Renal pelvis (tissue), 4 donors: ENCODE measurements around the gene NHERF2. TPM values are rescaled to one million over a fixed set of nuclear protein-coding genes. Genes with fewer than 3 reads are reported as not detected.

ENCODE experiments used
- DNase-seq: peaks from one replicate; pipeline ENCODE4 v3.0.0-alpha.2; 2013
- polyA plus RNA-seq, 3 donors: library from polyadenylated mRNA; unstranded; fragments of 120-200 nt; gene quantifications; one replicate each; pipeline ENCODE4 v1.2.1, GENCODE V29; 2013; ENCODE audit not compliant: insufficient read length in 3 of 3

NHERF2 gene
- polyA plus RNA-seq, 3 donors, result 116 to 169 (median 155) TPM

DNA sequence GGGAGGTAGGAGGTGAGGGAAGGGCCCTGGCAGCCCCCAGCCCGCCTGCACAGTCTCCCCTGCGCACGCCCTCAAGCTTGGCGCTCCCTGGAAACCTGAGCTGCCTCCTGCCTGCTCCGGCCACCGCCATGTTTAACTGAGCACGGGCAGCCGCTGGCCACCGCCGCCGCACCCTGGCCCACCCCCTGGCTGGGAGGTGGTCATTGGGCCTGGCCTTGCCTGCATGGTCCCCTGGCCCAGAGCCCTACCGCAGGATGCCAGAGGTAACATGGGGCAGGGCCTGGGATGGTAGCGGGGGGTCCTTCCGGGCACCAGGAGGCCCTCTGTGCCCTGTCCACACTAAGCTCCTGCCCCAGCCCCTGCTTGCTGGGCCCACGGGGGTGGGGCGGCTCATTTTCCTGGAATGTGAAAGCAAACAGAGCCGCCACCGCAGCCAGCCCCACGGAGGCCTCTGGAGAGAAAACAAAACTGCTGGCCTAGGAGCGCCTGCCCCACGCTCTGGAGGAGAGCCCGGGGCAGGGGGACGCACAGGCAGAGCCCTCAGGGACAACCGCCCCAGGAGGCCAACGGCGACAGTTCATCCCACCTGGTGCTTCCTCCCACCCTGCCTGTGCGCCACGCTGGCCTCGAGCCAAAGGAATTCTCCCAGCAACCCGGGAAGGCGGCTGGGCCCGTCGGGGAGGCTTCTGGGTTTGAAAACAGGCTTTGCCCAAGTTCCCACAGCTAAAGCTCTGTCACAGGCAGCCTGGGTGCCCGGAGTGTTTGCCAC is 8.9 kb downstream of the NHERF2 start:
- peak; percentile 75 for DNase-seq

DNA sequence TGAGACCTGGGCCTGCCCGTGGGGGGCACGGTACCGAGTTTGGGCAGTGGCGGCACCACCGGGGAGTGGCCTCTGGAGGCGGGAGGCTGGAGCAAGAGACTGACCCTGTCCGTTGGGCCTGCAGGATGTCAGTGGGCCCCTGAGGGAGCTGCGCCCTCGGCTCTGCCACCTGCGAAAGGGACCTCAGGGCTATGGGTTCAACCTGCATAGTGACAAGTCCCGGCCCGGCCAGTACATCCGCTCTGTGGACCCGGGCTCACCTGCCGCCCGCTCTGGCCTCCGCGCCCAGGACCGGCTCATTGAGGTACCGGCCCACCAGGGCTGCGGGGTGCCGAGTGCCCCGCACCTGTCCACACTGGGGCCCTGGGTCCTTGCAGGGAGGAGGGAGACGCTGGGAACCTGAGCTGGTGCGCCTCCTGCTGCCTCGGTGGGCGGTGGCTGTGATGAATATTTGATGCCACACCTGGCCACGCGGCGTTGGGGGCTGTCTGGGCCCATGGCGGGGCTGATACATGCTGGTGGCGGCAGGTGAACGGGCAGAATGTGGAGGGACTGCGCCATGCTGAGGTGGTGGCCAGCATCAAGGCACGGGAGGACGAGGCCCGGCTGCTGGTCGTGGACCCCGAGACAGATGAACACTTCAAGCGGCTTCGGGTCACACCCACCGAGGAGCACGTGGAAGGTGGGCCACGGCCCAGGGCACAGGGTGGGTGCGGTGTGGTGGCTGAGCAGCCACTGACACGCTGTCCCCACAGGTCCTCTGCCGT is 9.7 kb downstream of the NHERF2 start:
- no peak for DNase-seq

DNA sequence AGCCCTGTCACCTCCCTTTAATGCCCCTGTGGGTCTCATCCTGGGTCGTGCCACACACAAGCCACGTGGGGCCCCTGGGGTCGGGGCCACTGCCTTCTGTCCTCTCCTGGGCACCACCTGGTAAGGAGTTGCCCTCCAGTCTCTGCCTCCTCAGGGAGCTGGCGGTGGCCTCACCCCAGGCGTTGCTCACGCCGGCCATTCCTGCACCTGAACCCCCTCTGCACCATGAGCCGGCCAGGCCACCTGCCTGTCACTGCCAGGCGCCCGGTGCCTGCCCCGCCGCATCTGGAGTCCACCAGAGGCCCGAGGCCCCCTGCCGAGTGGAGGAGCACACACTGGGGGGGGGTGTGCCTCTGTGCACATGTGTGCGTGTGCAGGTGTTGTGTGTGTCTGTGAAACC is 10.4 kb downstream of the NHERF2 start:
- no peak for DNase-seq

DNA sequence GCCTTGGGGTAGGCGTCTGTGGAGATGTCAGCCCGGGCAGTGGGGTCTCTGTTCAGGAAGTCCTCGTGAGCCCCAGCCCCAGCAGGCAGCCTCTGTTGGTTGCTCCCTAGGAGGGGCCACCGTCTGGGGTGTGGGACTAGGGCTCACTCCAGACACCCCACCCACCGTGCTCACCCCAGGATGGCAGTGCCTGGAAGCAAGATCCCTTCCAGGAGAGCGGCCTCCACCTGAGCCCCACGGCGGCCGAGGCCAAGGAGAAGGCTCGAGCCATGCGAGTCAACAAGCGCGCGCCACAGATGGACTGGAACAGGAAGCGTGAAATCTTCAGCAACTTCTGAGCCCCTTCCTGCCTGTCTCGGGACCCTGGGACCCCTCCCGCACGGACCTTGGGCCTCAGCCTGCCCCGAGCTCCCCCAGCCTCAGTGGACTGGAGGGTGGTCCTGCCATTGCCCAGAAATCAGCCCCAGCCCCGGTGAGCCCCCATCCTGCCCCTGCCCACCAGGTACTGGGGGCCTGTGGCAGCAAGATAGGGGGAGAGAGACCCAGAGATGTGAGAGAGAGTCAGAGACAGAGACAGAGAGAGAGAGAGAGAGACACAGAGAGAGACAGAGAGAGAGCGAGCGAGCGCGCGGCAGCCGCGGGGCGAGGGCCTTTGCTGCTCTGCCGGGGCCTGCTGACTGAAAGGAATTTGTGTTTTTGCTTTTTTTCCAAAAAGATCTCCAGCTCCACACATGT is 11.1 kb downstream of the NHERF2 start:
- DNase-seq, result no peak

DNA sequence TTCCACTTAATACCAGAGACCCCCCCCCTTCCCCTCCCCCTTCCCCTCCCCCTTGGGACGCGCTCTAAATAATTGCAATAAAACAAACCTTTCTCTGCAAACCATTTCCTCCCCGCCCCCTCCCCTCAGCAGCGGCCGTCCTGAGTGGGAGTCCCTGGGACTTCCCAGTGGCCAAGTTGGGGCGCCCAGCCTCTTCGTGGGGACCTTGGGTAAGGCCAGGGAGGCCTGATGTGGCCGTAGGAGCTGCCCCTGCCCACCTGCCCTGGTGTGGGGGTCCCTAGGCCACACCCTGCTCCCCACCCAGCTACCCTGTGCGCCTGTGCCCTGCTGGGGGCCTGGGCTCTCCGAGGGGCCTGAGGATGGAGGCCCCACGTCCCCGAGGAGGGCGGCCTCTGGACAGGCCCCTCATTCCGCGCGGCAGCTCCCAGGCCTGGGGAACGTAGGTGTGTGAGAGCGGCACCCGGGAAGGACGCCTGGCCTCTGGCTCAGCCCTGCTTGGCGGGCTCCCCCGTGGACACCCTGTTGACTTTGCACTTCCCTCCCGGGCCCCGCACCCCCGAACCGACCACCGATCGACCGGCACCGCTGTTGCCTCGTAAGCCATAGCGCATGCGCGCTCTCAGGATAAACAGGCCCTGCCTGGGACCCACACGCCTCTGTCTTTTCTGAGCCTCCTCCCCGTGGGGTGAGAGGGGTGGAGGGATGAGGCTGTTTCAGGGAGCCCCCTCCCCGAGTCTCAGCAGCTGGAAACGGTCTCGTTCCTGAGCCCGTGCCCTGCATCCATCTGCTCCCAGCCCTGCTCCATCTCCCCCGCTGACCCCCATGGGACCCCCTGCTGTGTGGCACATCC is 11.9 kb downstream of the NHERF2 start:
- peak; percentile 71 for DNase-seq

DNA sequence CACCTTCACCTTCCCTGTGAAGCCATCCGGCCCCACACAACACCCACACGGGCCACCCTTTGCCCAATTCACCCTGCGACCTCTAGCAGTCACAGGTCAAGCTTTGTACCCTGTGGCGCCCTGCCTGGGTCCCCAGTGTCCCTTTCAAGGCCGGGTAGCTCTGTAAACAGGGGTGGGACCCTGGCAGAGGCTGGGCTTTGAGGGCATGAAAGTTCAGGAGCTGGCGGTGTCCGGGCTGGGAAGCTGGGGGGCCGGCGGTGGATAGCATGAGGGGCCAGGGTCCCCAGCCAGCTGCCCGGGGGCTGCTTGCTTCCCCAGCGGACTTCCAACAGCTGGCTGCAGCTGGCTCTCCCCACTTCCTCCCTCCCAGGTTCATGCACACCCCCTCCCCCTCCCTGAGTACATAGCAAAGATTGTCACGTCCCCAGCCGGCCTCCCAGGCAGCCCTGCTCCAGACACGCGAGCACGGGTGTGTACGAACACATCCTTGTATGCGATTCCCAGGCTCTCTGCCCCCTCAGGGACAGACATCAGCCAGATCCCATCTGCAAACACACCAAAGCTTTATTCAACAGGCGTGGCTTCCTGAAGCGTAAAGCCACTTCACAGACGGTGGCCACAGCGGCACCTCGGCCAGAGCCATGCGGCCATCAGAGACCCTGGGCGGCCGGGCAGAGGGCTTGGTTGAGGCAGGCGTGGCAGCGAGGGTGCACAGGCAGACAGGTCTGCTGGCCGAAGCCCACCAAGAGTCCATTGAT is 12.8 kb downstream of the NHERF2 start:
- DNase-seq, result peak; percentile 92

DNA sequence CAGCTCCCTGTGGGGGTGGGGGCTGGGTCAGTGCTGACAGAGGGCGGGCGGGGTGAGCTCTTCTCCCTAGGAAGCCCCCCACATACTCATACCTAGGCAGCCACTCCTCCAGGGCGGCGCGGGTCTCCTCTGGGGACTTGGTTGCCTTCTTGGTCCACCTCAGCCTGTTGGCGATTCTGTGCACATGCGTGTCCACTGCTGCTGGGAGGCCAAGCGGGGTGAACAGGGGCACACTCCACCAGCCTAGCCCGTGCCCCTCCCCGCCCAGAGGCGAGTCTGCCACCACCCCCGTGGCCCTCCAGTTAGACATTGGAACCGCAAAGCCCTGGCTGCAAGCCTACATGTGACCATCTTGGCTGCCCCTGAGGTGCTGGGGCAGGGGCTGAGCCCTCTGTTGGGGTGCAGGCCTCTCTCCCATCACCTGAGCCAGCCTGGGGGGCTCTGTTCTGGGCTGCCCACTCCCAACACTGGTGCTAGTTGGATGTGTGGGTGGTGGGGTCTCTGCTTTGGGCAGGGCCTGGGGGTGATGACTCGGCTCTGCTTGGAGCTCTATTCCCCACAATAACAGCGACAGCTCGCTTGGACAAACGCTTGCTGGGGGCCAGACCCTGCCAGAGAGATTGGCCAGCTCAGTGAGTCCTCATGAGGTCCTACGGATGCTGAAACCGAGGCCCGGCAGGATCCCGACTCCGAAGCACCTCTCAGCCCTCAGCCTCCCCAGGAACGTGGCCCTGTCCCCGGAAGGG is 13.5 kb downstream of the NHERF2 start:
- no peak for DNase-seq

DNA sequence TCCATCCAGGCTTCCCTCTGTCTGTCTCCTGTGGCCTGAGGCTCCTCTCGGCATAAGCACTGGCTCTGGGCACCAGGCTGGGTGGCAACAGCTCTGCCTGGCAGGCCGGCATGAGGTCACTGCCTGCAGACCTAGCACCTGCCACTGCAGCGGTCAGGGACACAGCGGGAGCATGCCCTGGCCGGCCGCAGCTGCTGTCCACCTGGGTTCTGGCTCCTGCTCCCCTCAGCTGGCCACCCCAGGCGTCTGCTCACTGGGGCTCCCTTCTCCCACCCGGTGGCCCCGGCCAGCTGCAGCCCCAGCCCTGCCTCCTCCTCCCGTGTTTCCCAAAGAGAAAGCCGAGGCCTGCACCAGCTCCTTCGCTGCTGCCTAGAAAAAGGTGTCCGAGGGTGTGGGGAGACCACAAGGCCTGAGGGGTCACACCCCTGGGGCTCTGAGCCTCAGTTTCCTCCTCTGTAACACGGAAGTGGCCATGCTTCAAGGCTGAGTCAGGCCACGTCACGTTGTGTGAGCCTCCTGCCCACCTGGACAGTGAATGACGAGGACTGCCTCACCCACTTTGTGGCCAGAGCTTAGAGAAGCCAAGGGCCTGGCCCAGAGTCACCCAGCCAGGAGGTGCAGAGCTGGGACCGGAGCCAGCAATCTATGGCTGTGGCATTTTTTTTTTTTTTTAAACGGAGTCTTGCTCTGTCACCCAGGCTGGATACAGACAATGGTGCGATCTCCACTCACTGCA is 14.3 kb downstream of the NHERF2 start:
- no peak for DNase-seq

DNA sequence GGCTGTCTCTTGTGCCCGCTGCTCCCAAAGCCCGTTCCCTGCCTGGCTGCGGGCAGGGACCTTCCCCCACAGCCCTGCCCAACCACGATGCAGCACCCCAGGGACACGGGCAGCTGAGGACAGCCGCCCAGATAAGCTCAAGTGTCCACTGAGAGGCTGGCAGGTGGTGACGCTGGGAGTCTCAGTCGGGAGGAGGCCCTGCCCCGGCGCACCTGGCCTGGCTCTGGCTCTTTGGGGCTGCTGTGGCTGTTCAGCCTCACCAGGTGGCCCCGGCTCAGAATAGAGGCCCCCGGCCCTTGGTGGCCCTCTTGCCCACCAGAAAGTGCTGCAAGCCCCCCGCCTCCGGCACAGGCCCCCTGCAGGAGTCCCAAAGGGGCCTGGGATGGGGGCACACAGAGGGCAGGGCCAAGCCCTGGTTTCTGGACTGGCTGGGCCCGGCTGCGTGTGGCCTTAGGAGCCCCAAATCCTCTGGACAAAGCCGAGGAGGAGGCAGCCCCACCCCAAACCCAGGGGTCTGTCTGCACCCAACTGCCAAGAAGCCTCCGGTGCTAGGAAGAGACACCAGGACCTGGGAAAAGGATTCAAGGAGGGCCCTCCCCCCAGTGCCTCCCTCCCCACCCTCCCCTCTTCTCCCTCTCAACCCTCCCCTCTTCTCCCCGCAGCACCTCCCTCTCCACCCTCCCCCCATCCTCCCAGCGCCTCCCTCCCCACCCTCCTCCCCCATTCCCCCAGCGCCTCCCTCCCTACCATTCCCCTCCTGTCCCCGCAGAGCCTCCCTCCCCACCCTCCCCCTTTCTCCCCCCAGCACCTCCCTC is 15.7 kb downstream of the NHERF2 start:
- no peak for DNase-seq

DNA sequence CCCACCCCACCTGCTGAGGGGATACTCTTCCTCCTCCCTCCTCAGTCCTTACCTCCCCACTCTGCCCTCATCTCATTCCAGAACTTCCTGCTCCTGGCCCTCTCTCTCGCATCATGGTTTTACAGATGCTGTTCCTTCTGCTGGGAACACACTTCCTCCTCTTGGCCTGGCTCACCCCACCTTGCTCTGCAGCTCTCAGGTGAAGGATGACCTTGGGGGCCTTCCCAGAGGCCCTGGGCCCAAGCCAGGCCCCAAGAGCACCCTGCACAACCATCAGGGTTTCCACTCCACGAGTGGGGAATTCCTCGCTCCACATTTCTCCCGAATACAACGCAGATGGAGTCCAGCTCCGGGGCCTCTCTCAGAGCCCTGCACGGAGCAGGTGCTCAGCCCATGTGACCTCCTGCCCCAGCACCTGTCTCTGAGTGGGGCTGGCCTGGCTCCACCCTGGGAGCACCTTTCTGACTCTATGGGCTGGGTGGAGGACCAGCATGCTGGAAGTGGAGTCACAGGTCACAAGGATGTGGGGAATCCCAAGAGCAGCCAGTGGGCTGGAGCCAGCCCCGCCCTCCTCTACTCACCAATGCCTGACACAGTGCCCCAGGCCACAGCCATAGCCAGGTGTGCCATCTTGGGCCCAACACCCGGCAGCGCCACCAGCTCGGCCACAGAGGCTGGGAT is 16.4 kb downstream of the NHERF2 start:
- no peak for DNase-seq

DNA sequence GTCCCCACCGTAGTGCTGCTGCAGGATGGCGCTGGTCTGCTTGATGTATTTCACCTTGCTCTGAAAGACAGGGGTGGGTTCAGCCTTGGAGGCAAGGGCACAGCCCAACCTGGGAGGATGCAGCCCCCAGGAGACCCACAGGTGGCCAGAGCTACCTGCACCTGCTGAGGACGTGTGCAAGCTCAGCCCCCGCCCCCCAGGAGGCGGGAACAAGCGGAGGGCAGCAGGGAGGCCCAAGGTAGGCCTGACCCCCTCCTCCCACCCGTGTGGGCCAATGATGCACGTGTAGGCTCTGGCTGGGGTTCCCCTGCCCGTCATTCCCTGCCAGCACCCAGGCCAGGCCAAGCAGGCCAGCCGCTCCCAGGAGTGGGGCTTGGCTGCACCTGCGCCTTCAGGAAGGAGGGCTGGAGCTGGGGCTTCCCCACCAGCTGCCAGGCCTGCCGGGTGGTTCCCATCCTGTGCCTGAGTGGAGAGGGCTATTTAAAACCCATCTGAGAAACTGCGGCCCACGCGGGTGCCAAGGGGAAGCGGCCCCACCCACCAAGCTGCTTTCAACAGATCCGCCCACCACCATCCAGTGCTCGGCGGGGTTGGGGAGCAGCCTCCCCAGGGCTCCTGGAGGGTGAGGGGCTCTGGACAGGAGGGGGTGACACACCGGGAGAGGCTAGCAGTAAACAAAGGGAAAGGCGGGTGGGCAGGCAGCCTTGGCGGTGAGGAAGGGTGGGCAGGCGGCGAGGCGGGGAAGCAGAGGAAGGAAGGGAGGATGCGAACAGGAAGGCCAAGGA is 17.2 kb downstream of the NHERF2 start:
- DNase-seq, result no peak

DNA sequence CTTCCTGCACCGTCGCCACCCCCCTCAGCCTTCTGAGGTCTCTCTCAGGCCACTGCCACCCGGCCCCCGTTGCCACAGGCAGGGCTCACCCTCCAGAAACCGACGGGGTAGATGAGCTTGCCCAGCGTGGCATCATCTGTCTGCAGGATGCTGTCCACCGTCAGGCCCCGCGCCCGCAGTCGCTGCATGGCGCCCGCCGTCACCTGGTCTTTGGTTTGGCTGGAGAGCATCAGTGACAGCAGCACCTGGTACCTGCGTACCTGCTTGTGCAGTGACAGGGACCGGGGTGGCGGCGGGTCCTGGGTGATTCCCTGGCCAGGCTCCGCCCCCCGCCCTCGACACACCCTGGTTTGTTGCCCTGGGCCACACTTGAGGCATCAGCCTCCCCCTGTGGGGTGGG is 17.8 kb downstream of the NHERF2 start:
- DNase-seq, result no peak

DNA sequence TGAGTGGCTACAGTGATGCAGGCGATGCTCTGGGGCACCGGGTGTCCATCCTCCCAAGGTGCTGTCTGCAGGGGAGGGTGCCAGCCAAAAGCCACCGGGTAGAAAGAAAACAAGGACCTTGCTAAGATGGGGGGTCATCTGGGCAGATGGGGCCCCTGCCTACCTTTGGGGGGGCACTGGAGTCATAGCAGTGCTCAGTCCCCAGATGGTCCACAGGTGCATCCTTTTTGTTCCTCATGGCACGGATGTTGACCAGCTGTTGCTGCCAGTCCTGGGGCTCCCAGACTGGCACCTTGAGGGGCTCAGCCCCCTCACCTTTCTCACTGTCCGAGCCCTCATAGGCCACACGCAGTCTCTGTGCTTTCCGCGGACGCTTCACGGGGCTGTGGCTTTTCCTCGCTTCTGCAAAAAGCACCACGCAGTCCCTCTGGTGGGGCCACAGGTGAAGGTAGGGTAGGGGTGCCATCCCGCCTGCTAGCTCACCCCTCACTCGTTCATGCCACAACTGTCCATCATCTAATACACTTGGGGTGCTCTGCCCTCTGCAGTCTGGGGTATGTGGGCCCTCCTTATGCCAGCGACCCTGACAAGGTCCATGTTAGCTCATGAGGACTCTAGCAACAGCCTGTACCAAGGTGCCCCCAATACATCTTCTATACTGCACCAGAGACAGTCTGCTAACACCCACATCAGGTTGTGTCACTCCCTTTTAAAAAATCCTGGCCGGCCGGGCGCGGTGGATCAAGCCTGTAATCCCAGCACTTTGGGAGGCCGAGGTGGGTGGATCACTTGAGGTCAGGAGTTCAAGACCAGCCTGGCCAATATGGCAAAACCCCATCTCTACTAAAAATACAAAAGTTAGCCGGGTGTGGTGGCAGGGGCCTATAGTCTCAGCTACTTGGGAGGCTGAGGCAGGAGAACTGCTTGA is 19.5 kb downstream of the NHERF2 start:
- DNase-seq, result no peak

DNA sequence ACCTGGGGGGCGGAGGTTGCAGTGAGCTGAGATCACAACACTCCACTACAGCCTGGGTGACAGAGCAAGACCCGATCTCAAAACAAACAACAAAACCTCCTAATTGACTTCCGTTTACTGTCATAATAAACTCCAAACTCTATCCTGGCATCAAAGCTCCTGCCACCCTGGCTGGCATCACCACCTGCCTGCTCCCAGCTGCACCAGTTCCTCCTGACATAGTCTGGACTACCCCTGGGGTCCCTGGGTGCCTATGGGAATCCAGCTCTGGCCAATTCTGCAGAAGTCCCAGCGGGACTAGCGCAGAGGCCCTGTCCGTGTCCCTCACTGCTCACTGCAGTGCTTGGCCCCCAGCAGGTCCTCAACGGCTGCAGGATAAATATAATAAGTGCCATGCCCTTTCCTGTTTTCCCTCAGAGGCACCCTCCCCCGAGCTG is 20.2 kb downstream of the NHERF2 start:
- DNase-seq, result no peak

DNA sequence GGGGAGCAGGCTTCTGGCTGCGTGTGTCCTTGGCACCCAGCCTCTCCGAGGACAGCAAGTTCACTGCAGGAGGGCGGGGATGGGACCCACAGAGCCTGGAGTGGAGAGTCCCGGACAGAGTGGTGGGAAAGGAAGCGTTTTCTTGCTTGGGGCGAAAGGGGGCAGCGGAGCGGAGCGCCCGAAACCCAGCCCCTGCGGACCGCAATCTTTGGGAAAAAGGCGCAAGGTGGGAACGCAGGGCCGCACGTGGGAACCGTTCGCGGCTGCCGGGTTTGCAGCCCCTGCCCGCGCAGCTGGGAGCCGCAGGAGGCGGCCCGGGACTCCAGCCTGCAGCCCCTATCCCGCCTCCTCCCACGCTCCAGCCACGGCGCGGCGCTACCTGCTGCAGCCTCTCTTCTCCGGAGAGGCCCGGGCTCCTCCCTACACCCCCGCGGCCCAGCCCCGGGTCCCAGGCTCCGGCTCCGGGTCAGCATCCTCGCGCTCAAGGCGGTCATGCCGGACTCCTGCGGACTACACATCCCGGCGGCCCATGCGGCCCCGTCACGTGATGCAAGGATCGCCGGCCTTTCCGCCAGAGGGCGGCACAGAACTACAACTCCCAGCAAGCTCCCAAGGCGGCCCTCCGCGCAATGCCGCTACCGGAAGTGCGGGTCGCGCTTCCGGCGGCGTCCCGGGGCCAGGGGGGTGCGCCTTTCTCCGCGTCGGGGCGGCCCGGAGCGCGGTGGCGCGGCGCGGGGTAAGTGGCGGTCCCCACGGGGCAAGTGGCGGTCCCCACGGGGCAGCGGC is 20.8 kb downstream of the NHERF2 start, which contains the start of the genes NTHL1 and TSC2:
Gene NTHL1 (minus strand): TSS at position 505 of the 786 bp plus-strand sequence. CDS start 11 bp downstream, at position 494.
Gene TSC2 (plus strand): TSS at position 656 of the 786 bp plus-strand sequence. CDS start 631 bp downstream, outside the sequence.
- DNase-seq, result peak; percentile 96
